Measurements from ENCODE around the gene BCOR. TPM values are rescaled to one million over a fixed set of nuclear protein-coding genes. Genes with fewer than 3 reads are reported as not detected.
A peak's percentile ranks its signal among the peaks of the same experiment; 100 is the strongest.

The BCOR gene
- total and polyA plus RNA-seq, 9 of the 15 experiments (the other 6 are each of a cell fraction or from before 2014, with no cell fraction given) = 27.5 to 113 (median 37.6) TPM

DNA sequence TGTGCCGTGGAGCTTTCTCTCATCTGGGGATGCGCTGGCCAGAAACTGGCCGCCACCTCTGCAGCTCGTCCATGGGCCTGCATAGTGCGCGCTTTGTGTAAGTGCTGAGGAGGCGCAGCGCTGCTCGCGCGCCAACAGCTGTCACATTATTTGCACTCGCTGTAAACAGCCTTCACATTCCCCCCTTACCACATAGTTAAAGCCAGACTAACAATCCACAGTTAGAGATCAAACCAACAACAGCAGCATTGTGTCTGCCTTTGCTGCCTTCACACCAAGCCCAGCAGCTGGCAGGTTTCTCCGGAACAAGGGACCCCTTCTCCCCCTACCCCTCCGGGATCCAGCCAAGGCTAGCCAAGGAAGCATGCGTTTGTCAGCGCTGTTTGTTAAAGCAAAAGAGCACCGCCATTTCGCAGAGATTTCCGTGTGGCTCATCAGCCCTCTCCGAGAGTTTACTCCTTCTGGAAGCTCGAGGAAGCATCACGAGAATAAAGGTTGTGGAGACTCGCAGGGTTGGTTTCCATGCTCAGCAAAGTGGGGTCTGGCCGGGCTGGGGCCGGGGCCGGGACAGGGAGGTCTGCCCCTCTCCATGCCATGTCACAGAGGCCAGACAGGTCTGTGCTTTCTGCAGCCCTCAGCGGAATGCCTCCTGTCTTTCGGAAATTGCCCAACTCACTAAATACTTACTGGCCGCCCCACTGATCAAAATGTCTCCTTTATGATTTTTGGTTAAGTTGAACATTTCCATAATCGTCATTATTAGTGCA, 11.0 kb downstream of the BCOR start (continued):
- TF ChIP-seq, protein P1, sequence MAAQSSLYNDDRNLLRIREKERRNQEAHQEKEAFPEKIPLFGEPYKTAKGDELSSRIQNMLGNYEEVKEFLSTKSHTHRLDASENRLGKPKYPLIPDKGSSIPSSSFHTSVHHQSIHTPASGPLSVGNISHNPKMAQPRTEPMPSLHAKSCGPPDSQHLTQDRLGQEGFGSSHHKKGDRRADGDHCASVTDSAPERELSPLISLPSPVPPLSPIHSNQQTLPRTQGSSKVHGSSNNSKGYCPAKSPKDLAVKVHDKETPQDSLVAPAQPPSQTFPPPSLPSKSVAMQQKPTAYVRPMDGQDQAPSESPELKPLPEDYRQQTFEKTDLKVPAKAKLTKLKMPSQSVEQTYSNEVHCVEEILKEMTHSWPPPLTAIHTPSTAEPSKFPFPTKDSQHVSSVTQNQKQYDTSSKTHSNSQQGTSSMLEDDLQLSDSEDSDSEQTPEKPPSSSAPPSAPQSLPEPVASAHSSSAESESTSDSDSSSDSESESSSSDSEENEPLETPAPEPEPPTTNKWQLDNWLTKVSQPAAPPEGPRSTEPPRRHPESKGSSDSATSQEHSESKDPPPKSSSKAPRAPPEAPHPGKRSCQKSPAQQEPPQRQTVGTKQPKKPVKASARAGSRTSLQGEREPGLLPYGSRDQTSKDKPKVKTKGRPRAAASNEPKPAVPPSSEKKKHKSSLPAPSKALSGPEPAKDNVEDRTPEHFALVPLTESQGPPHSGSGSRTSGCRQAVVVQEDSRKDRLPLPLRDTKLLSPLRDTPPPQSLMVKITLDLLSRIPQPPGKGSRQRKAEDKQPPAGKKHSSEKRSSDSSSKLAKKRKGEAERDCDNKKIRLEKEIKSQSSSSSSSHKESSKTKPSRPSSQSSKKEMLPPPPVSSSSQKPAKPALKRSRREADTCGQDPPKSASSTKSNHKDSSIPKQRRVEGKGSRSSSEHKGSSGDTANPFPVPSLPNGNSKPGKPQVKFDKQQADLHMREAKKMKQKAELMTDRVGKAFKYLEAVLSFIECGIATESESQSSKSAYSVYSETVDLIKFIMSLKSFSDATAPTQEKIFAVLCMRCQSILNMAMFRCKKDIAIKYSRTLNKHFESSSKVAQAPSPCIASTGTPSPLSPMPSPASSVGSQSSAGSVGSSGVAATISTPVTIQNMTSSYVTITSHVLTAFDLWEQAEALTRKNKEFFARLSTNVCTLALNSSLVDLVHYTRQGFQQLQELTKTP (IDR thresholded peaks at IDR 0.05; ENCODE audit: low read depth in 1 of 2, partially characterized antibody in 2 of 2) = no peak
- TF ChIP-seq ATF7 (IDR thresholded peaks at IDR 0.05) (no peak), RFX7 (CRISPR knock-in tag; IDR thresholded peaks at IDR 0.05) (no peak), CREM (IDR thresholded peaks at IDR 0.05; ENCODE audit: low read depth) (peak; percentile 9; the same call in 1 of the 2 replicates), EZH2 (IDR thresholded peaks at IDR 0.05; ENCODE audit: borderline replicate concordance, low read depth, low read length) (no peak), MLLT1 (IDR thresholded peaks at IDR 0.05) (no peak), HNRNPLL (IDR thresholded peaks at IDR 0.05; ENCODE audit: low read depth, low read length, poor library complexity, severe bottlenecking) (peak; percentile 48), ZNF644 (tag; IDR thresholded peaks at IDR 0.05; ENCODE audit: low read depth) (no peak), TFE3 (CRISPR knock-in tag; IDR thresholded peaks at IDR 0.05) (no peak), EP300 (IDR thresholded peaks at IDR 0.05; ENCODE audit: low read length) (no peak), E2F6 (IDR thresholded peaks at IDR 0.05; ENCODE audit: borderline replicate concordance in 1 of 2, extremely low read depth in 1 of 2, insufficient read depth in 1 of 2, insufficient read length in 1 of 2, low read depth in 1 of 2, low read length in 1 of 2, poor library complexity in 1 of 2, severe bottlenecking in 1 of 2) (peak in 1 of 2 experiments; percentile 2), MCM2 (IDR thresholded peaks at IDR 0.05; ENCODE audit: low read depth) (no peak), RBM25 (IDR thresholded peaks at IDR 0.05; ENCODE audit: low read depth, low read length, severe bottlenecking) (no peak), ETS2 (tag; IDR thresholded peaks at IDR 0.05; ENCODE audit: borderline replicate concordance, poor library complexity, severe bottlenecking) (no peak), SP2 (IDR thresholded peaks at IDR 0.05; ENCODE audit: extremely low read depth, low read depth, low read length, poor library complexity, severe bottlenecking) (no peak)
- TF ChIP-seq, protein P2, sequence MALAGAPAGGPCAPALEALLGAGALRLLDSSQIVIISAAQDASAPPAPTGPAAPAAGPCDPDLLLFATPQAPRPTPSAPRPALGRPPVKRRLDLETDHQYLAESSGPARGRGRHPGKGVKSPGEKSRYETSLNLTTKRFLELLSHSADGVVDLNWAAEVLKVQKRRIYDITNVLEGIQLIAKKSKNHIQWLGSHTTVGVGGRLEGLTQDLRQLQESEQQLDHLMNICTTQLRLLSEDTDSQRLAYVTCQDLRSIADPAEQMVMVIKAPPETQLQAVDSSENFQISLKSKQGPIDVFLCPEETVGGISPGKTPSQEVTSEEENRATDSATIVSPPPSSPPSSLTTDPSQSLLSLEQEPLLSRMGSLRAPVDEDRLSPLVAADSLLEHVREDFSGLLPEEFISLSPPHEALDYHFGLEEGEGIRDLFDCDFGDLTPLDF (CRISPR knock-in tag; IDR thresholded peaks at IDR 0.05) = no peak
